SU-DHL-6 (cell line): Measurements from ENCODE around the gene NFATC2IP.

Source experiments
- CTCF ChIP-seq: fragments of 200-600 bp; sonication (generic); IDR thresholded peaks from one replicate; pipeline ENCODE4 v1.5.1; 2017; ENCODE audit warnings: antibody characterized with exemption, mild to moderate bottlenecking, low read length, moderate library complexity; ENCODE audit not compliant: insufficient read depth, poor library complexity, severe bottlenecking
- EZH2phosphoT487 ChIP-seq: fragments of 200-600 bp; sonication (generic), shearing (Covaris generic); conservative IDR thresholded peaks from 2 replicates; pipeline ENCODE4 v1.6.1; 2018; ENCODE audit warnings: mild to moderate bottlenecking, antibody characterized with exemption, low read length, moderate library complexity, mixed read lengths

GRCh38 chr16:29011112-29011511, 60.4 kb downstream of the NFATC2IP start:
- no peak for TF ChIP-seq CTCF
- TF ChIP-seq EZH2phosphoT487 = no peak
